IPS DF 19.7 (cell line): Measurements from ENCODE around the gene GPALPP1.
"Not testable (repeated sequence)": the region's sequence is repeated elsewhere in the genome, so short reads cannot be mapped to it uniquely, and the experiment has no call there.

Source experiments
- DNase-seq: peaks from one replicate; pipeline ENCODE4 v3.0.0-alpha.2; 2013; ENCODE audit warnings: low read depth, low spot score

GPALPP1 gene

DNA sequence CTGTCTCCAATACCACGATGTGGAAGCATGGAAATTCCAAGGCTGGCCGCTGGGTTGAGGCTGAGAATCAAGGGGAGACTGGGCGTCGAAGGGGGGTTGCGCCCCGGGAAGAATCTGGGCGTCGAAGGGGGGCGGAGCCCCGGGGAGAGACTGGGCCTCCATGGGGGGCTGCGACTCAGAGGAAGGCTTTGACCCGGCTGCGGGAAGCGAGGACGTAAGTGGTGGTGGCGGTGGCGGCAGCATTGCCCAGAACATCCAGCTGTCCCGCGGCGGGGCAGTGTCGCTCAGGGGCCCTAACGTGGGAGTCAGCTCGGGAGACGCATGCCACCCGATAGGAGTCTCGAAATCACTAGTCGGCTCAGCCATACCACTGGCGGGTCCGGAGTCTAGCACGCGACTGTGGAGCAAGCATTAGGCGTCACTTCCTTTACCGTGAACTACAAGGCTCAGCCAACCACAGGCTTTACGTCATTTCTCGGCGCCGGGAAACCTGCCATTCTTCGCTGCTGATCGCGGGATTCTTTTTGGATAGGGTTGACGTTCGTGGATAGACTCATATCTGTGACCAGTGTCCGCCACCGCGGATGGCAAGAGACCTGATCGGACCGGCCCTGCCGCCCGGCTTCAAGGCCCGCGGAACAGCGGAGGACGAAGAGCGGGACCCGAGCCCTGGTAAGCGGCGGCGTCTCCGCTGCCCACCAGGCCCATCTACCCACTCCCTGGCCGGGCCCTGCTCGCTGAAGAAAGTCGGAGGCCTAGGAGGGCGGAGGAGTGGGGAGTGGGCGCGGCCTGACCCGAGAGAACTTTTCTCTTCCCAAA, at the start of gene GPALPP1, which contains the start of gene NUFIP1:
Gene GPALPP1 (plus strand): TSS at position 468 of the 819 bp plus-strand sequence. CDS start 117 bp downstream, at position 585.
Gene NUFIP1 (minus strand): TSS at position 401 of the 819 bp plus-strand sequence. CDS start 35 bp downstream, at position 366.
- DNase-seq, result peak; percentile 87

GRCh38 chr13:44943411-44943810, 45.9 kb upstream of the GPALPP1 start:
- DNase-seq, result not testable (repeated sequence)

GRCh38 chr13:44951184-44951583, 38.2 kb upstream of the GPALPP1 start:
- no peak for DNase-seq

DNA sequence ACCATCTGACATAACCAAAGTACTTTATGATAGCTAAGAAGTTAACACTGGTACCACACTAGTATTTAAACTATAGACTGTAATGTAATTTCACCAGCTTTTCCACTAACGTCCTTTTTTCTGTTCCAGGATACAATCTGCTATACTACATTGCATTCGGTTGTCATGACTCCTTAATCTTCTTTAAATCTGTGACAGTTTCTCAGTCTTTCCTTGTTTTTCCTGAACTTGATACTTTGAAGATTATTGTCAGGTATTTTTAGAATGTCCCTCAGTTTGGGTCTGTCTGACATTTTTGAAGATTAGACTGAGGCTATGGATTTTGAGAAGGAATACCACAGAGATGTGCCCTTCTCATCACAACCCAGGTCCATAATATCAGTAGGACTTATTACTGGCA, 36.7 kb upstream of the GPALPP1 start:
- no peak for DNase-seq

- no peak for DNase-seq
Observed at GRCh38 chr13:44954224-44954623, 35.1 kb upstream of the GPALPP1 start.

GRCh38 chr13:44955406-44955805, 33.9 kb upstream of the GPALPP1 start:
- DNase-seq, result no peak

DNA sequence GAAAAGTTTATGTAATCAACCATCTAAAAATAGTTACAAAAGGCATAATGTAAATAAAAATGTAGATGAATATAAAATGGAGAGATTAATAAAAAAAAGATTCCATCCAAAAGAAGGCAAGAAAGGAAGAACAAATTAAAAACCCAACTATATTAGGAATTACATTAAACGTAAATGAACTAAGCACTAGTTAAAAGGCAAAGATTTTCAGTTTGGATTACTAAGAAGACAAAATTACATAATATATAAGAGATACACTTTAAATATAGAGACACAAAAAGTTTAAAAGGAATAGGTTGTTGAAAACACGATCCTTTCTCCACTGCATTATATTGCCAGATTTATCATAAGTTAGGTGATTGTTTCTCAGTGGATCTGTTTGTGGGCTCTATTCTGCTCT, 27.3 kb upstream of the GPALPP1 start:
- no peak for DNase-seq

DNA sequence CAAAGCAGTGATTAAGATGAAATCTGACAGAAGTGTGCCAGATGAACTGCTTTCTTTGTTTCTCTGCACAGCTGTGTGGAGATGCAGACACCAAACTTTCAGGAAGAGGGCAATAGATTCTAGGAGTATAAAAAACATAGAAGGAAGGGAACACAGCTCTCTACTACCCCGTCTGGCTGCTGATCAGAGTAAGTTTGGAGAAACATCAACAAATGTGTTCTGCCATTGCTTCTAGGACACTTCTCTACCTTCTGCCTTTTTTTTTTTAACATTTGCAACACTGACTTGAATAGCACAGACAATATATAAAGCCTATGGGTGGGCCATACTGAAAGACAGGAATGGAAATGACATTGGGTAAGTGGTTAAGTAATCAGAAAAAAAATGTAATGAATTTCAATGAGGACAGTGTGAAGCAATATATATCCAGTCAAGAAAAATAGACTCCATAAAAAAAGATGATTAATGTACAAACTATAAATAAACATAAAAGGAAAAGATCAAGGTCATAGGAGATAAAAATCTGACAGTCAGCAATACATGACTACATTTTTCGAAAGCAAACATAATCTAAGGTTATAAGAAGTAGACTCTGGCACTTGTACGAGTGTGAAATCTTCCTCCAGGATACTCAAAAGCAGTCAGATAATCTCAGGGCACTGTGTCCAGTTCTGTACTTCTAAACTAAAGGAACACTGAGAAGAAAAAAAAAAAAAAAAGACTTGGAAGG, 21.5 kb upstream of the GPALPP1 start:
- DNase-seq, result no peak

- no peak for DNase-seq
Observed at GRCh38 chr13:44968434-44968815, 20.9 kb upstream of the GPALPP1 start.

GRCh38 chr13:44969551-44970484, 19.5 kb upstream of the GPALPP1 start:
- peak; percentile 28 for DNase-seq

- no peak for DNase-seq
Observed at GRCh38 chr13:44971656-44972595, 17.4 kb upstream of the GPALPP1 start.

DNA sequence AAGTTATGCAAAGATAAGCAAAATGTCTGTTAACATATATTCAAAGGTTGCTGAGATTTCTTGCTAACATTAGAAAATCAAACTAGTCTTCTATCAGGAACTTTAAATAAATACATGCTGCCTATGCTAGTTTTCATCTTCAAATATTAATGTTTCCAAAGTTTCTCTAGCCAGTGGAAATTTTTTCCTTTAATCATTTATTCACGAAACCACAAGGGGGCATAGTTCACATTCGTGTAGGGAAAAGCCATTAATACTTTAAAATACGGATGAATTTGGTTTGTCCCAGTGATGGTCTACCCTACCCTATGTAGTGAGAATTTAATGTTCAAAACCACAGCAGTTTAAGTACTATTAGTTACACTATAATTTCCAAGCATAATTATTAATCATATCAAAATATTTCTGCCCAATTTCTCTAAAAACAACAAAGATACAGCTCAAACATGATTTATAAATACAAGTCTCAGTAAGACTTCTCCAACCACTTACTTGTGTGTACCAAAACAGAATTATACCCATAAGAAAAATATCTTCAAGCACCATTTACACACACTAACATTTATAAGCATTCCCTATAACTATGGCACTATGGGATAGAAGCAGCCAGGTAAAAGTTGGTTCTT, 16.3 kb upstream of the GPALPP1 start:
- no peak for DNase-seq

DNA sequence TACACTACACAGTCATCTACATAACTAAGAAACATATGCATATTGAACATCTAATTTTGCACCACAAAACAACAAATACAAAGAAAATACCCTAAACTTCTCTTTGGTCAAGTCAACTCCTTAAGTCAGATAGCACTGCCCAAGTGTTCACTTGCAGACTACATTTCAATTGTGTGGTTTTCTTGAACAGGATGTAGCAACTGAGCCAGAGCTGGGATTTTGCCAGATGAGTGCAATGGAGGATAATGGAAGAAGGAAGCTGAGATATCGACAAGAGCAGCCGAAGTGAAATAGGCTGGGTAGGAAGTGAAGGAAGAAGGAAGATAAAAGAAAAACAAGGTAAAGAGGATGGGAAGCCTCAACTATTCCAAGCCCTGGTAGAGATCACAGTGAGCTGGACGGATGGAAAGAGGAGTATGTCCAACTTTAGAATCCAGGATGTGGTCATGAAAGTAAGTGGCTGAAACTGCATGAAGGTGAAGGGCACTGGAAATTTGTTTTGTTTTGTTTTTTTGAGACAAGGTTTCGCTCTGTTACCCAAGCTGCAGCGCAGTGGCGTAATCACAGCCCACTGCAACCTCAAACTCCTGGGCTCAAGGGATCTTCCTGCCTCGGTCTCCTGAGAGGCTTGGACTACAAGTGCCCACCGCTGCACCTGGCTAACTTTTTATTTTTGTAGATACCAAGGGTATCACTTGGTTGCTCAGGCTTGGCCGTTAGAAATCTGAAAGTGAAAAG, 15.1 kb upstream of the GPALPP1 start:
- DNase-seq, result no peak

- DNase-seq, result no peak
Observed at GRCh38 chr13:44976196-44976595, 13.1 kb upstream of the GPALPP1 start.

DNA sequence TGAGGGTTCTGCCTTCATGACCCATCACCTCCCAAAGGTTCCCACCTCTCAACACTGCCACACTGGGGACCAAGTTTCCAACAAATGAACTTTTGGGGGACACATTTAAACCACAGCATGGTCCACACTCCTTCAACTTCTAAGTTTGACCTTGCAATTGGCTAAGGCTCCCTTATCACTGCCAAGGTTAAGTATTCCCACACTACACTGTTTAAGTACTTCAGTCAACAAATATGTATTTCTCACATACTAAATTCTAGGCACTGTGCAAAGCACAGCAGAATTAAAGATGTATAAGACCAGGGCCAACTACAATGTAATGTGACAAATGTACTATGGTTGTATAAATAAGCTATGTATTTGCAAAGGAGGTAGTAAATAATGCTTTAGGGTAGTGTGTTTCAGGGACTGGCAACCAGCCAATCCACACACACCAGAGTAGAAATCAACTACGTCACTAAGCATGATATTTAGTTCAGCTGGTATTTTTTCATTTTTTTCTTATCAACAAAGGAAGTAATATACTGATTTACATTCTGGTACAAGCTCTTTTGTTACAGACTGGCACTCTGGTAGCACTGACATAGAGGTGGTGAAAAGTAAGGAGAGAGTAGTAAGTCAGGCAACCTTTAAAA, 12.3 kb upstream of the GPALPP1 start:
- no peak for DNase-seq

DNA sequence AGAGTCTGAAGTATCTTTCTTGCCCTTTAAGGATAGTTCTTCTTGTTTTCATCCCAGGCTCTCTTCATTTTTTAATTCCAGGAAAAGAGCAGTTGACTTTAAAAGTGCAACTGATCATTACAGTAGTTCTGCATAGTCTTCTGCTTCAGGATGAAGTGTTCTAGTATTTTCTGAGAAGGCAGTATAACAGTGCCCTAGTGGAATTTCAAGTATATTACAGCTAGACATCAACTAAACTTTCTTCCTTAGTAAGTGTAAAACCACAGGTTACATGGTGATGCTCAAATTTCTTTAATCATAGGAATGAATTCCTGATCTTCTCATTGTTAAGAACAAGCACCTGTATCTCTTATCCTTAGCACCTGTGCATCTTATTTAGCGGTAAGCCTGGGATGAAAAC, 11.0 kb upstream of the GPALPP1 start:
- no peak for DNase-seq

DNA sequence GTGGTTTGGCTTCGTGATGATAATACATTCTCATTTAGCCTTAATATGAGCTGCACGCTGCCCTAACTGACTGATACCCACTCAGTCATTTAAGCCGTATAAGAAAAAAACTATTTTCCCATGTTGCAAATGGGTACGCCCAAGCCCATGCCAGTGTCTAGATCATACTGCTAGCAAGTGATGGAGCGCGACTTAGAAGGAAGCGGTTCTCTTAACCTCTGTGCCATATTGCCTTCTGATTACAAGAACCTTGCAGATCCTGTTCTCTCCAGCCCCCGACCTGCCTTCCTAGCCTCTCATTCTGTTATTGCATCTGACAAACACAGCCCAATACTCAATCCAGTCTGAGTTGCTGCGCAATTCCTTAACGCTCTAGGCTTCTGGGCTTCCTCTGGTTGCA, 603 bp downstream of the GPALPP1 start:
- no peak for DNase-seq

GRCh38 chr13:45003417-45003816, 14.1 kb downstream of the GPALPP1 start:
- no peak for DNase-seq

DNA sequence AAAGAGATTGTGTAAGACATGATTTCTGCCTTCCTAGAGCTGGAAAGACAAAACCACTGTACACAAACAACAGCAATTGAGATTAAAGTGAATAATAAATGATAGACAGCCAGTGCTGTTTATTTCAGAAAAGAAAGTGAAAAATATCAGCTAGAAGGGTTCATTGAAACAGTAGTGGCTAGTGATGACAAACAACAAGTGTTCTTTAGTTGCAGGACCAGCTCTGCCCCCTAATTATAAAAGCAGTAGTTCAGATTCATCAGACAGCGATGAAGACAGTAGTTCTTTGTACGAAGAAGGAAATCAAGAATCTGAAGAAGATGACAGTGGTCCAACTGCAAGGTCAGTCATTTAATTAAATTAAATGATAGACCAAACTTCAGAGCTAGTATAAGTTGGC, 14.8 kb downstream of the GPALPP1 start:
- DNase-seq, result no peak
